Liver (tissue), 3 donors: ENCODE results near the gene FAM170B.

Experiments
- ATF3 ChIP-seq: IDR thresholded peaks from 2 replicates; pipeline ENCODE4 v1.6.1; 2016; ENCODE audit warnings: antibody characterized with exemption
- EGR1 ChIP-seq, 2 donors: IDR thresholded peaks; 2 replicates each; pipeline ENCODE4 v1.6.1; 2016 to 2018; ENCODE audit warnings: antibody characterized with exemption in 2 of 2, low read depth in 2 of 2
- FOXA1 ChIP-seq: IDR thresholded peaks from 2 replicates; pipeline ENCODE4 v1.6.1; 2016; ENCODE audit warnings: antibody characterized with exemption
- GABPA ChIP-seq, 2 donors: IDR thresholded peaks in 1 of 2; conservative IDR thresholded peaks in 1 of 2; 2 replicates each; pipeline ENCODE4 v1.6.1; 2016; ENCODE audit warnings: antibody characterized with exemption in 2 of 2, mild to moderate bottlenecking in 1 of 2, moderate library complexity in 1 of 2
- JUND ChIP-seq, 2 donors: IDR thresholded peaks; 2 replicates each; pipeline ENCODE4 v1.6.1; 2016; ENCODE audit warnings: antibody characterized with exemption in 2 of 2
- MAX ChIP-seq: IDR thresholded peaks from 2 replicates; pipeline ENCODE4 v1.6.1; 2016; ENCODE audit warnings: antibody characterized with exemption
- RAD21 ChIP-seq, 2 donors: IDR thresholded peaks; 2 replicates each; pipeline ENCODE4 v1.6.1; 2016; ENCODE audit warnings: antibody characterized with exemption in 2 of 2, mild to moderate bottlenecking in 2 of 2
- REST ChIP-seq: IDR thresholded peaks from 2 replicates; pipeline ENCODE4 v1.6.1; 2016; ENCODE audit warnings: antibody characterized with exemption, mild to moderate bottlenecking
- RXRA ChIP-seq, 2 donors: IDR thresholded peaks; 2 replicates each; pipeline ENCODE4 v1.6.1; 2017 to 2018; ENCODE audit warnings: antibody characterized with exemption in 2 of 2, mild to moderate bottlenecking in 1 of 2
- SP1 ChIP-seq: IDR thresholded peaks from 2 replicates; pipeline ENCODE4 v1.6.1; 2018; ENCODE audit warnings: antibody characterized with exemption, mild to moderate bottlenecking
- YY1 ChIP-seq: IDR thresholded peaks from 2 replicates; pipeline ENCODE4 v1.6.1; 2016; ENCODE audit warnings: antibody characterized with exemption, mild to moderate bottlenecking
- ZBTB33 ChIP-seq: IDR thresholded peaks from 2 replicates; pipeline ENCODE4 v1.6.1; 2016; ENCODE audit warnings: antibody characterized with exemption
- TF ChIP-seq, protein P1 (sequence below): fragments of 150-350 bp; IDR thresholded peaks from 2 replicates; pipeline ENCODE4 v1.5.1; 2017; ENCODE audit warnings: improper control_type of control experiment, low read depth, low read length; ENCODE audit not compliant: missing input control
- donor health status: healthy.
- donor health status: healthy.

- TF ChIP-seq SP1, result no peak
- TF ChIP-seq, protein P1, sequence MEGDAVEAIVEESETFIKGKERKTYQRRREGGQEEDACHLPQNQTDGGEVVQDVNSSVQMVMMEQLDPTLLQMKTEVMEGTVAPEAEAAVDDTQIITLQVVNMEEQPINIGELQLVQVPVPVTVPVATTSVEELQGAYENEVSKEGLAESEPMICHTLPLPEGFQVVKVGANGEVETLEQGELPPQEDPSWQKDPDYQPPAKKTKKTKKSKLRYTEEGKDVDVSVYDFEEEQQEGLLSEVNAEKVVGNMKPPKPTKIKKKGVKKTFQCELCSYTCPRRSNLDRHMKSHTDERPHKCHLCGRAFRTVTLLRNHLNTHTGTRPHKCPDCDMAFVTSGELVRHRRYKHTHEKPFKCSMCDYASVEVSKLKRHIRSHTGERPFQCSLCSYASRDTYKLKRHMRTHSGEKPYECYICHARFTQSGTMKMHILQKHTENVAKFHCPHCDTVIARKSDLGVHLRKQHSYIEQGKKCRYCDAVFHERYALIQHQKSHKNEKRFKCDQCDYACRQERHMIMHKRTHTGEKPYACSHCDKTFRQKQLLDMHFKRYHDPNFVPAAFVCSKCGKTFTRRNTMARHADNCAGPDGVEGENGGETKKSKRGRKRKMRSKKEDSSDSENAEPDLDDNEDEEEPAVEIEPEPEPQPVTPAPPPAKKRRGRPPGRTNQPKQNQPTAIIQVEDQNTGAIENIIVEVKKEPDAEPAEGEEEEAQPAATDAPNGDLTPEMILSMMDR, result no peak
- no peak for TF ChIP-seq FOXA1
- no peak for TF ChIP-seq JUND (IDR thresholded peaks at IDR 0.05)
- TF ChIP-seq ATF3, result no peak
- no peak for TF ChIP-seq RXRA (IDR thresholded peaks at IDR 0.05)
- no peak for TF ChIP-seq YY1
- TF ChIP-seq EGR1 (IDR thresholded peaks at IDR 0.05; ENCODE audit: low read depth in 2 of 2), result no peak
- TF ChIP-seq MAX, result no peak
- TF ChIP-seq RAD21 (IDR thresholded peaks at IDR 0.05), result no peak
- TF ChIP-seq REST, result no peak
- TF ChIP-seq GABPA (IDR thresholded peaks at IDR 0.05 in 1 of 2, conservative IDR thresholded peaks at IDR 0.05 in 1 of 2), result no peak
- no peak for TF ChIP-seq ZBTB33
Measured at GRCh38 chr10:49090696-49091380, 43.0 kb downstream of the FAM170B start.
